K562 (cell line): Measurements from ENCODE around the gene ABLIM1. TPM values are rescaled to one million over a fixed set of nuclear protein-coding genes. Genes with fewer than 3 reads are reported as not detected.

Source experiments
- ATAC-seq: fragments of 200-7000 bp; cut with Tn5 transposase; 3 replicates; pipeline ENCODE4 v1.9.1; 2020; ENCODE audit warnings: moderate library complexity
- BruUV-seq: library from RNA; stranded (reverse); fragments of 400-500 nt; replicated peaks from 2 replicates; lab custom pipeline; 2021; lab: Mats Ljungman, UMichigan
- CTCF ChIA-PET: fragments of 300-600 bp; formaldehyde crosslinking; extraction: SDS; loops from one replicate; lab custom pipeline; 2021; ENCODE audit warnings: low intra/inter-chr PET ratio; lab: Yijun Ruan, JAX
- POLR2A ChIA-PET: fragments of 300-600, 350-650 bp; sonication (Branson Sonifier 250); formaldehyde crosslinking; extraction: SDS; loops from one replicate; lab custom pipeline; 2021; ENCODE audit warnings: antibody characterized with exemption, inconsistent platforms; lab: Yijun Ruan, JAX
- DNase-seq, 4 experiments: peaks; one replicate each; pipeline versions ENCODE4 v3.0.0 to v3.0.0-alpha.2; 2011 to 2018; ENCODE audit warnings: low spot score in 3 of 4, mixed read lengths in 3 of 4; ENCODE audit errors: extremely low read depth in 1 of 4
- FAIRE-seq: peaks from 2 replicates; lab custom pipeline; 2011; peaks lifted over from hg19 to GRCh38; lab: Jason Lieb, UNC
- H2AFZ ChIP-seq: 2 replicates; pipeline ENCODE4 v1.6.0; 2011; ENCODE audit warnings: low read depth, low read length, control low read depth, inconsistent platforms
- H3K27ac ChIP-seq: fragments of 200-600 bp; 3 replicates; pipeline ENCODE4 v1.8.0; 2011; ENCODE audit warnings: low read depth, mild to moderate bottlenecking, control low read depth, inconsistent platforms, low read length, moderate library complexity, mixed read lengths; ENCODE audit errors: extremely low read depth
- H3K27me3 ChIP-seq, 2 experiments: fragments of 300-600 bp in 1 of 2; 2 replicates in 1 of 2; 3 replicates in 1 of 2; pipeline versions ENCODE4 v1.6.0 to v1.8.0; 2011; ENCODE audit warnings: inconsistent platforms in 2 of 2, low read length in 2 of 2, mild to moderate bottlenecking in 1 of 2, mixed read lengths in 1 of 2, moderate library complexity in 1 of 2; ENCODE audit not compliant: control insufficient read depth in 2 of 2, insufficient read depth in 2 of 2
- H3K36me3 ChIP-seq: fragments of 300-600 bp; 3 replicates; pipeline ENCODE4 v1.8.0; 2011; ENCODE audit warnings: mild to moderate bottlenecking, low read length, inconsistent platforms; ENCODE audit not compliant: control insufficient read depth, insufficient read depth
- H3K4me1 ChIP-seq, 2 experiments: fragments of 200-600 bp in 1 of 2; replicated peaks in 1 of 2; 2 replicates in 1 of 2; 3 replicates in 1 of 2; pipeline versions ENCODE4 v1.5.1 to v1.8.0; 2011; ENCODE audit warnings: inconsistent platforms in 2 of 2, low read length in 2 of 2, mild to moderate bottlenecking in 1 of 2, mixed read lengths in 1 of 2, moderate library complexity in 1 of 2; ENCODE audit not compliant: control insufficient read depth in 2 of 2, insufficient read depth in 2 of 2
- H3K4me2 ChIP-seq: 2 replicates; pipeline ENCODE4 v1.6.1; 2011; ENCODE audit warnings: low read length, control low read depth, inconsistent platforms, mixed read lengths; ENCODE audit not compliant: insufficient read depth
- H3K4me3 ChIP-seq: fragments of 200-600 bp; sonication (generic), shearing (Covaris generic); 2 replicates; pipeline ENCODE4 v1.5.1; 2016; ENCODE audit warnings: control low read depth, inconsistent platforms
- H3K79me2 ChIP-seq: fragments of 200-600 bp; 3 replicates; pipeline ENCODE4 v1.8.0; 2011; ENCODE audit warnings: low read length, inconsistent platforms; ENCODE audit not compliant: control insufficient read depth, insufficient read depth
- H3K9ac ChIP-seq, 2 experiments: 2 replicates each; pipeline versions ENCODE4 v1.6.0 to v1.6.1; 2011; ENCODE audit warnings: low read depth in 2 of 2, low read length in 2 of 2, control low read depth in 1 of 2, inconsistent platforms in 1 of 2, mild to moderate bottlenecking in 1 of 2, mixed read lengths in 1 of 2; ENCODE audit not compliant: insufficient read depth in 1 of 2
- H3K9me1 ChIP-seq: one replicate; pipeline ENCODE4 v1.6.0; 2011; ENCODE audit warnings: inconsistent platforms, mild to moderate bottlenecking, low read length, moderate library complexity; ENCODE audit not compliant: control insufficient read depth, insufficient read depth
- H3K9me3 ChIP-seq: replicated peaks from 2 replicates; pipeline ENCODE4 v1.5.1; 2011; ENCODE audit warnings: low read depth, low read length, inconsistent platforms; ENCODE audit not compliant: control insufficient read depth, insufficient read depth
- H4K20me1 ChIP-seq: replicated peaks from 2 replicates; pipeline ENCODE4 v1.6.1; 2011; ENCODE audit warnings: low read length, inconsistent platforms, mixed read lengths; ENCODE audit not compliant: control insufficient read depth, insufficient read depth
- ARID1B ChIP-seq: fragments of 450-650 bp; IDR thresholded peaks from 2 replicates; pipeline ENCODE4 v1.6.1; 2016; ENCODE audit warnings: antibody characterized with exemption, mild to moderate bottlenecking, inconsistent platforms
- CBFA2T2 ChIP-seq: fragments of 450-650 bp; conservative IDR thresholded peaks from 2 replicates; pipeline ENCODE4 v1.6.1; 2017; ENCODE audit warnings: mild to moderate bottlenecking
- CBFA2T3 ChIP-seq: fragments of 450-650 bp; IDR thresholded peaks from 2 replicates; pipeline ENCODE4 v1.6.1; 2017
- ZNF764 ChIP-seq: fragments of 250-450 bp; sonication (Bioruptor Pico); IDR thresholded peaks from 2 replicates; pipeline ENCODE4 v1.4.0; 2020; ENCODE audit warnings: low read depth, mild to moderate bottlenecking, moderate library complexity
- WGBS: fragments of 100-300 bp; shearing (Covaris generic); methylation state at CpG from one replicate; pipeline ENCODE4 v1.1.6; 2016; ENCODE audit warnings: low coverage, mixed read lengths; ENCODE audit not compliant: insufficient coverage; ENCODE audit errors: missing lambda C conversion rate; 5-methylcytosine and 5-hydroxymethylcytosine counted together
- in situ Hi-C: fragments of 300-500 bp; cut with MboI; formaldehyde crosslinking; loops from 4 replicates; pipeline ENCODE4 v1.15.0; 2018; ENCODE audit warnings: inconsistent platforms, mixed read lengths
- intact Hi-C: fragments of 100-400 bp; cut with micrococcal nuclease; formaldehyde crosslinking; loops from 2 replicates; pipeline ENCODE4 v1.14.2; 2022
- polyA plus RNA-seq, 8 experiments: library from polyadenylated mRNA; depleted of rRNA in 4 of 8; stranded (reverse) in 5 of 8; unstranded in 3 of 8; fragments of >200 nt; fragmentation: Nextera tagmentation in 2 of 8; fragmentation: Illumina TruSeq in 1 of 8; extraction: Ambion mirVana in 2 of 8; extraction: Trizol in 1 of 8; gene quantifications; 2 replicates each; pipeline versions ENCODE4 v1.2.1 to v1.2.3, GENCODE V29; 2011 to 2014; ENCODE audit warnings: inconsistent platforms in 1 of 8, missing spikeins in 1 of 8
- total RNA-seq, 7 experiments: library from RNA; depleted of rRNA in 6 of 7; stranded (reverse); fragments of >200 nt in 6 of 7; fragmentation: Illumina TruSeq in 2 of 7; extraction: Trizol in 2 of 7; gene quantifications; 2 replicates each; pipeline versions ENCODE4 v1.2.1 to v1.2.3, GENCODE V29; 2011 to 2021; ENCODE audit warnings: low replicate concordance in 1 of 7
- TF ChIP-seq, protein P1 (sequence below), 2 experiments: fragments of 450-650 bp; conservative IDR thresholded peaks; 2 replicates each; pipeline ENCODE4 v1.6.1; 2017; ENCODE audit warnings: mild to moderate bottlenecking in 2 of 2, moderate library complexity in 2 of 2

ABLIM1 gene
- total and polyA plus RNA-seq, 9 of the 15 experiments (the other 6 are each of a cell fraction or from before 2014, with no cell fraction given) = 0.07 to 0.49 (median 0.14) TPM; not detected in 6

DNA sequence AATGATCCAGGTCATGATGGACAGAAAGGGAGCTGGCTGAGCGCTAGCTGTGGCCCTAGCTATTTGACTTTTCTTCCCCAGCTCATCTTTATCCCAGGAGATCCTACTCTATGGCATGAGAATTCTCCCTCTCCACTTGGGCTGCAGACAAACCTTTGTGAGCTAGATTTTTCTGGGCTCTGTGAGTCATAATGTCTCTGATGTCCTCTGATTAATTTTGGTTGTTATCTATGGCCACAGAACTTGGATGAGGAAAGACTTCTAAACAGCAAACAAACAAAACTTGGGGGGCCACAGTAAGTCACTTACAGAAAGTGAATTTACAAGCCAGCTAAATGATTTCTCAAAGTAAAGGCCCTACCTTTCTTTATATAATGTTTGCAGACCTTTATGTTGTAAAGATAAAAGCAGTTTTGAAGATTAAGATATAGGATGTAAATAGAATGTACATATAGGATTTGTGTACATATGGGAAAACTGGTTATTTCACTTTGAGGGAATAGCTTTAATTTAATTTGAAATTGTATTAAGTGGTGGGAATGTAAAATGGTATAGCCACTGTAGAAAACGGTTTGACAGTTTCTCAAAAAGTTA is 10.4 kb downstream of the ABLIM1 start:
- Histone ChIP-seq H3K79me2 (no peaks in the 10 kb centered on the region), H3K9ac (no peak overlapping the region), H3K4me1 (no peaks in the 10 kb centered on the region; a peak in 1 of 5 replicates), H3K4me3 (no peak overlapping the region)
- TF ChIP-seq CBFA2T2 (0 out of 2 replicates have a peak, but pooled peaks have one; percentile 12), ARID1B (peak; percentile 39; the same call in 1 of the 2 replicates), ZNF764 (CRISPR knock-in tag) (no peak), CBFA2T3 (peak; percentile 46)
- TF ChIP-seq, protein P1, sequence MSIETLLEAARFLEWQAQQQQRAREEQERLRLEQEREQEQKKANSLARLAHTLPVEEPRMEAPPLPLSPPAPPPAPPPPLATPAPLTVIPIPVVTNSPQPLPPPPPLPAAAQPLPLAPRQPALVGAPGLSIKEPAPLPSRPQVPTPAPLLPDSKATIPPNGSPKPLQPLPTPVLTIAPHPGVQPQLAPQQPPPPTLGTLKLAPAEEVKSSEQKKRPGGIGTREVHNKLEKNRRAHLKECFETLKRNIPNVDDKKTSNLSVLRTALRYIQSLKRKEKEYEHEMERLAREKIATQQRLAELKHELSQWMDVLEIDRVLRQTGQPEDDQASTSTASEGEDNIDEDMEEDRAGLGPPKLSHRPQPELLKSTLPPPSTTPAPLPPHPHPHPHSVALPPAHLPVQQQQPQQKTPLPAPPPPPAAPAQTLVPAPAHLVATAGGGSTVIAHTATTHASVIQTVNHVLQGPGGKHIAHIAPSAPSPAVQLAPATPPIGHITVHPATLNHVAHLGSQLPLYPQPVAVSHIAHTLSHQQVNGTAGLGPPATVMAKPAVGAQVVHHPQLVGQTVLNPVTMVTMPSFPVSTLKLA (conservative IDR thresholded peaks at IDR 0.05) = no peak
- TF ChIP-seq, all 486 proteins: peak for 3
- H4K20me1 ChIP-seq = no peaks in the 10 kb centered on the region
- no peaks in the 10 kb centered on the region; a peak in 1 of 5 replicates for H3K27me3 ChIP-seq
- WGBS = 0% methylated on average over 1 of the region's 2 CpGs
- no peak overlapping the region for H2AFZ ChIP-seq
- H3K9me3 ChIP-seq = no peaks in the 10 kb centered on the region
- ChIA-PET CTCF (no interaction called here), POLR2A (no interaction called here)
- H3K36me3 ChIP-seq = no peaks in the 10 kb centered on the region
- H3K4me2 ChIP-seq = no peak overlapping the region
- no peak overlapping the region for H3K27ac ChIP-seq
- no peak for DNase-seq
- H3K9me1 ChIP-seq = no peaks in the 10 kb centered on the region
- no peak for ATAC-seq
- in situ Hi-C loops (no loop called here), intact Hi-C loops (no loop called here)
- FAIRE-seq = no peak
- BruUV-seq = no TSS peak
